Measurements from ENCODE around the gene TMCC3.

DNA sequence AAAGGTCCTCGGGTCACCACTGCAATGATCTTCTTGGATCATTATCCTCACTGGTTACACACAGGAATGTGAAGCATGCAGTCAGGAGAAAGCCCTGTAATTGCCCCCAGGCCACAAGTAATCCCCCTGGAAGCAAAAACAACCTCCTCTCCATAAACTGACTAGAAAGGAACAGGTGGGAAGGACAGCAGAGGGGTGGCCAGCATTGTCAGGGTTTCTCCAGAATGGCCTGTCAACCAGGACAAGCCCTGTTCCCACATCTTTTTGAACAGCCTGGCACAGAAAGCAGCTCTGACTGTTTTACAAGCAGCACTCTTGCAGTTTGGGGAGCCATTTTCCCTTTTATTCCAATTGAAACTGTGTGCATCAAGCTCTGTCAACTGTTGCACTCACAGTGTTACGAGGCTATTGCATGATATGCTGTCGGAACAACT is 36.1 kb downstream of the TMCC3 start:
- TF ChIP-seq, protein P1, sequence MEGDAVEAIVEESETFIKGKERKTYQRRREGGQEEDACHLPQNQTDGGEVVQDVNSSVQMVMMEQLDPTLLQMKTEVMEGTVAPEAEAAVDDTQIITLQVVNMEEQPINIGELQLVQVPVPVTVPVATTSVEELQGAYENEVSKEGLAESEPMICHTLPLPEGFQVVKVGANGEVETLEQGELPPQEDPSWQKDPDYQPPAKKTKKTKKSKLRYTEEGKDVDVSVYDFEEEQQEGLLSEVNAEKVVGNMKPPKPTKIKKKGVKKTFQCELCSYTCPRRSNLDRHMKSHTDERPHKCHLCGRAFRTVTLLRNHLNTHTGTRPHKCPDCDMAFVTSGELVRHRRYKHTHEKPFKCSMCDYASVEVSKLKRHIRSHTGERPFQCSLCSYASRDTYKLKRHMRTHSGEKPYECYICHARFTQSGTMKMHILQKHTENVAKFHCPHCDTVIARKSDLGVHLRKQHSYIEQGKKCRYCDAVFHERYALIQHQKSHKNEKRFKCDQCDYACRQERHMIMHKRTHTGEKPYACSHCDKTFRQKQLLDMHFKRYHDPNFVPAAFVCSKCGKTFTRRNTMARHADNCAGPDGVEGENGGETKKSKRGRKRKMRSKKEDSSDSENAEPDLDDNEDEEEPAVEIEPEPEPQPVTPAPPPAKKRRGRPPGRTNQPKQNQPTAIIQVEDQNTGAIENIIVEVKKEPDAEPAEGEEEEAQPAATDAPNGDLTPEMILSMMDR (IDR thresholded peaks at IDR 0.05; ENCODE audit: low read length) = no peak
- no peak for TF ChIP-seq EZH2phosphoT487 (IDR thresholded peaks at IDR 0.05; ENCODE audit: low read length)

Measured in MM.1S (cell line).